Superior temporal gyrus (tissue), 1 donor: ENCODE data around the gene SLC9A3.

Experiments
- DNase-seq: peaks from one replicate; pipeline ENCODE4 v3.0.0-alpha.2; 2016; ENCODE audit errors: extremely low spot score

Gene SLC9A3

GRCh38 chr5:554284-554988 is 30.2 kb upstream of the SLC9A3 start:
- DNase-seq: no peak

DNA sequence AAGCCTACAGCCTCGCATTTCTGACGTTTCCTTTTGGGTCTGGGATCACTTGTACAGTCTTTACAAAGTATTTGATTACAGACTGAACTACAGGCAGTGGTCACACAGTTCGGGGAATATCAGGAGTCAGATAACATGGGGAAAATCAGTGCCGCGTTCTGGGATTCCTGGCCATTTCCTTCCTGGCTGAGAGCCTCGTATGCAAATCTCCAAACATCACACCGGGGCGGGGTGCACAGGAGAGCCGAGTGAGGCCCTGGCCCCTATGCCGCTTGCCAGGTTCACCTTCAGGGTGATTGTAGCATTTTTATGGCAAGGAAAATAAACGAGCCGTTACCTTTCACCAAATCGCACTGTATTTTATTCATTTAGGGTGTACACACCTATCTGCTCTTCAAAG is 29.6 kb upstream of the SLC9A3 start:
- no peak for DNase-seq

DNA sequence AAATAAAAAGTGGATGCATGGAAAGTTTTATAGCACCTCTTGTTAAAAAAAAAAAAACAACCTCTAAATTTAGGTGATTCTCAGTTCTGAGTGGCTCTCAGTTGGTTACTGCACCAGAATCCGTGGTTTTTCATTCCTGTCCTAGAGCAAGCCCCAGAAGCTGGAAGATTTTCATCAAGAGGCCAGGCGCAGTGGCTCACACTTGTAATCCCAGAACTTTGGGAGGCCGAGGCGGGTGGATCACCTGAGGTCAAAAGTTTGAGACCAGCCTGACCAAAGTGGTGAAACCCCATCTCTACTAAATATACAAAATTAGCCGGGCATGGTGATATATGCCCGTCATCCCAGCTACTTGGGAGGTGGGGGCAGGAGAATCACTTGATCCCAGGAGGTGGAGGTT is 27.2 kb upstream of the SLC9A3 start:
- no peak for DNase-seq

- no peak for DNase-seq
These were observed 25.0 kb upstream of the SLC9A3 start for GRCh38 chr5:549229-549628.

DNA sequence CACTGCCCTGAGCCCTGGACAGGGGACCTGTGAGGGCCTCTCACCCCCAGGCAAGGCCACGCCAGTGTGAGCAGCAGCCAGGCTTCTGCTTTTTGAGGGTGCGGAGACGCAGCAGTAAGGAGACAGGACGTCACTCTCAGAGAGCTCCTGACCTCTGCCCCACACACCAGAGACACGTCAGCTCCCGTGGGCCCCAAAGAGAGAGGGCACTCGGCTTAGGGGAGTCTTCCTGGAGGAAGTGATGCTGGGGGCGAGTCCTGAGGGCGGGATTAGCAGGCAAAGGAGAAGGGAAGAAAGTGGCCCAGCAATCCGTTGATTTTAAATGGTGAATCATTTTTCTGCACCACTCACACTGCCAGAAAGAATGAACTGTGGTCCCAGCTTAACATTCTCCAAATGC is 24.0 kb upstream of the SLC9A3 start:
- DNase-seq: no peak

DNA sequence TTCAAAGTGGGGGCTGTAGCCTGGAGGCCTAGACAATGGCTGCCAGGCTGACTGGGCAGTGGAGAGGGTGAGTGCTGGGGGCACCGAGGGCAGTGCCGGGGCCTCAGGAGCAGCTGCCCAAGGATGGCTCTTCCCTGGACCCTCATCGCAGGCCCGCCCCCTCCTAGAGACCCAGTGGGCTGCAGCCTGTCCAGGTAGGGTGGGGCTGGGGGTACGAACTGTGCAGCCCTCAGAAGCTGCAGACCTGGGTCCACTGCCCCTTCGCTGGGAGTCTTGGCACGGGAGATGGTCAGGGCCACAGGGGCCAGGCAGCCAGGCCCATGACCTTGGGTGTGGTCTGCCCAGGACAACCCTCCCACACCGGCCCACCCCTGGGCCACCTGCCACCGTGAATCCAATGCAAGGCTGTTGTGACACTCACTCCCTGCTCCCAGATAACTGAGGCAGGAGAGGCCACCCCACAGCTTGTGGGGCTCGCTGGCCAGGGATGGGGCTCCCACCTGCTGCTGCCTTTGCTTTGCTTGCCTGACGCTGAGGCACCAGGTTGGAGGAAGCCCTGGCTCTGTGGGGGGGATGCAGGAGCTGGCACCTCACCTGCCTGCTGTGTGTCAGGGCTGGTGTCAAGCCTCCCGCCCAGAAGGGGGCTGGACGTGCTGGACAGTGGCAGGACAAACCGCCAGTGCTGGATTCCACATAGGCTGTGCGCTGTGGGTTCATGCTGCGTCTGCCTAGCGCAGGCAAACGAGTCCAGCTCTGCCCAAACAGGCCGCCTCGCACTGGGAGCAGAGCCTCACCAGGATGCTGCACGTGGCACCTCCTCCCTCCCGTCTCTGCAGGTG is 23.1 kb upstream of the SLC9A3 start:
- no peak for DNase-seq

- no peak for DNase-seq
These were observed 22.2 kb upstream of the SLC9A3 start for GRCh38 chr5:546376-546908.

- DNase-seq: no peak
These were observed 21.6 kb upstream of the SLC9A3 start for GRCh38 chr5:545641-546375.

GRCh38 chr5:544675-545355 is 20.6 kb upstream of the SLC9A3 start:
- DNase-seq: no peak

DNA sequence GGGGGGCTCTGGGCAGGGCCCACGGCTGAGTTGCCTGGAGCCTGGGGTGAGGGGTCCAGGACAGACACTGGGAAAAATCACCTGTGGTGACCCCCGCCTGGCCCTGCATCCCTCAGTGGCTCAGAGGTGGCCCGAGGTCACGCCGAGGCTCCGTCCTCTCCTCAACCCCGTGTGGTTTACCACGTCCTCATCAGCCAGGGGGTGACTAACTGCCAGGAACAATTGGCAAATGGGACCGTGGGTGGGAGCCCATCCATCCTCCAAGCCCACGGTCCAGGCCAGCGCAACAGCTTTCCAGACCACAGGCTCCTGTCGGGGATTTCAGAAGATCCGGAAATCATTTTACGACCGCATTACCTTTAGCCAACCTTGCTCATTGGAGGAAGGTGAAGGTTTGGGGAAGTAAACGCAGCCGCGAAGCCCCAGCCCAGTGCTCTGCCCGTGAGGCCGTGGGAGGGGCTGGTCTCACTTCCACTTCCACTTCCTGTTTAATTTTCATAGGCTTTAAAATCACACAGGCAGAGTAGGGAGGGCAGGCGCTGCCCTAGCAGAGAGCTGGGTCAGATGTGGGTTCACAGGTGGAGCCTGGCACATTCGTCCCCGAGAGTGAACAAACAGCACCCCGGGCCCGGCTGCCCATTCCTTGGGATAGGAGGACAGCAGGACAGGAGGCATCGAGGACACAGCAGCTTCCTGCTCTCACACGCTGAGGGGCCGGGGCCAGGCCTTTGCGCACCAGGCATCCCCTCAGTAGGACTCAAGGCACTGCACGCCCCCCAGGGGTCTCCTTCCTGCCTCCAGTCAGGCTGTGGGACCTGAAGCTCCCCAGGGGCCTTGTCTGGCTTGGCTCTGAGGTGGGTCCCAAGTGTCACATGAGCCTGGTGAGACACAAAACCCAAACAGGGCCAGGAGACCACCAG is 19.8 kb upstream of the SLC9A3 start:
- DNase-seq: no peak

DNA sequence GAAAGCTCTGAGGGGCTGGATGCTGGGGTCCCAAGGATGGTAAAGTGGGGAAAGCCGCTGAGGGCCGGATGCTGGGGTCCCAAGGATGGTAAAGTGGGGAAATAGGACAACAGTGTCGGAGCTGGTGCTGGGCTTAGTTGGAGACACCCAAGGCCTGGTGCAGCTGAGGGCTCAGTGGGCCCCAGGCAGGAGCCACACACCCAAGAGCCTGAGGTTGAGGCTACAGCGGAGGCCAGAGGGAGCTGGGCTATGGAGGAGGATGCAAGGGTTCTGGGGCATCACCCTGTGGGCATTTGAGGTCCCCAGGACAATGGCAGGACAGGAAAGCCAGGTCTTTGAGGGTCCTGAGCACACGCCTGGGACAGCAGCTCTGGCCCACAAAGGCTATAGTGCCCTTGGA is 19.1 kb upstream of the SLC9A3 start:
- DNase-seq: no peak

DNA sequence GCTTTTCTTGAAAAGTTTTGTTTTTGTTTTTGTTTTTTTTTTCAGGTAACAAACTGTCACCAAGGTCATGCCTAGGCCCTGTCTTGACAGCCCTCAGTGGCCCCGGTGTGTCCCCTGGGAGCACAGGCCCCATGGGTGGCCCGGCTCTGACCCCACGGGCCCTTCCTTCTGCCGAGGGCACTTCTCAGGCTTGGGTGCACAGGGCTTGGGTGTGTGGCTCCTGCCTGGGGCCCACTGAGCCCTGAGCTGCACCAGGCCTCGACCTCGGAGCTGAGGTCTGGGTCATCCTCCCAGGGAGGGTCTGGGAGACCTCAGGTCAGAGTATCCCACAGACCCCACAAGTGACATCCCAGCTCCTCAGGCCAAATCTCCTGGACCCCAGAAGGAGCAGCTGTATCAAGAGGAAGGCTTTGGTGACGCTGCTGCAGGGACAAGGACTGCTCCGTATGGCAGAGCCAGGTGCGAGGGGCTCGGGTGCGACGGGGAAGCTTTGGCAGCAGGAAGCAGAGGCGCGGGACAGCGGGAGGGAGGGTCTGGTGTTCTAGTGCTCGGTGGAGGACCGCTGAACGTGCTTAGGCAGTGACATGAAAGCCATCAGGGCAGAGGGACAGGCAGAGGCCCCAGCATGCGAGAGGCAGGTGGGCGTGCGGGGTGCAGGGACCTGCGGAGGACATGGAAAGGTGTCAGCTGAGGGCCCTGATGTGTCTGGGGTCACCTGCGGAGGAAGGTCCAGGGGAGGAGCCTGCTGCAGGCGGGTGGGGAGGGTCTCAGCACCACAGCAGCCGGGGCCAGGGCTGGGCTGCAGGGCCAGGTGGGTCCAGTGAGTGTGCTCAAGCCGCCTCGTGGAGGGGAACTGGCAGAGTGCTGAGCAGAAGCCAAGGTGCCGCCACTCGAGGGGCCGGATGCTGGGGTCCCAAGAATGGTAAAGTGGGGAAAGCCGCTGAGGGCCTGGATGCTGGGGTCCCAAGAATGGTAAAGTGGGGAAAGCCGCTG is 18.4 kb upstream of the SLC9A3 start:
- no peak for DNase-seq

GRCh38 chr5:541539-542318 is 17.5 kb upstream of the SLC9A3 start:
- no peak for DNase-seq

DNA sequence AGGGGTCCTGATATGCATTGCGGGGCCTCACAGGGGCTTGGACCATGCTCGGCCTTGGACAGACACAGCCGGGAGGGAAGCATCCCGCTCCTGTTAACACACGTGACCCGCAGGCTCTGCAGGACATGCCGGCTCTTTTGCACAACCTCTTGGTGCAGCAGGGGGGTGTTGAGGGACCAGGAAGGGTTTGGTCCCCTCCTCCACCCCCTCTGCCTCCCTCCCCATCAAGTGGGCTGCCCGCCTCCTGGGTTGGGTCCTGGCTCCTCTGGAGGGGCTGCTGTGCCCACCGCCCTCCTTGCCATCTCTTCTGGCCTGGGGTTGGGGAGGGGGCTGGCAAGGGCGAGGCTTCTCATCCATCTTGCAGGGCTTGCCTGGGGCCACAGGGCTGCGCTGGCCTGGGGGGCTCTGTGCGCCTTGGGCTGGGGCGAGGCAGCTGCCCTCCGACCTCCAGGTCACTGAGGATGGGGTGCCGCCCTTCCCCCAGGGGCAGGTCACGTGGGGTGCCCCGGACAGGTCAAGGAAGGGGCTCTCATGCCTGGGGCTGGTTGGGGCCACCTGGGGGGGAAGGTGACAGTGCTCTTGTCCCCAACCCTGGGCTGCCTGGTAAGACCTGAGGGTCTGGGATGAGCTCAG is 16.8 kb upstream of the SLC9A3 start:
- no peak for DNase-seq

GRCh38 chr5:540071-540905 is 16.0 kb upstream of the SLC9A3 start:
- DNase-seq: no peak

- DNase-seq: no peak
These were observed 15.3 kb upstream of the SLC9A3 start for GRCh38 chr5:539469-540070.
